GM12872 (cell line): ENCODE results near the gene CACNA1G.

Experiments used
- TF ChIP-seq, protein P1 (sequence below): IDR thresholded peaks from 3 replicates; pipeline ENCODE4 v1.5.1; 2011; ENCODE audit warnings: low read depth, mild to moderate bottlenecking, low read length, moderate library complexity; ENCODE audit not compliant: insufficient read depth

CACNA1G gene

DNA sequence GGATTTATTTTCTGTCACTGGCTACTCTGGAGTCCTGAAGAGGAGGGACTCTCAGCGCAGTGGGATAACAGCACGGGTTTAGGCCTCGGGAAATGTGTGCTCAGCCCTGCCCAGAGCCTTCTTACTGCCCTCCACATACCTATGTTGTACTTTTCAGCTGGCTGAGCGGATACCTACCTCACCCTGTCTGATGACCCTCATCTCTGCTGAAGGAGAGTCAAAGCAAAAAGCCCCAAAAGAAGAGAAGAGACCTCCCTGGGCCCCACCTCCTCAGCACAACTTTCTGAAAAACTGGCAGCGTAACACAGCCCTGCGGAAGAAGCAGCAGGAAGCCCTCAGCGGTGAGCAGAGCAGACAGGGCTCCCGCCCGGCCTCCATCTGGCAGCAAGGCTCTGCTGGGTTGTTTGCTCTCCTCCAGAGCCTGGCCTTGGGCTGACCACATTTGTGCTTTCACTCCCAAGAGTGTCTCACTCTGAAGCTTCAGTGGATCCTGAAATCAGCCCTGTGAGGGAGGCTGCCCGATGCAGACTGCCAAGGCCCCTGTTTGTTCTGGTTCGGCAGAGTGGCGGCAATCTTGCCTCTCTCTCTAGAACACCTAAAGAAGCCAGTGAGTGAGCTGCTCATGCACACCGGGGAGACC, 42.0 kb upstream of the CACNA1G start:
- TF ChIP-seq, protein P1, sequence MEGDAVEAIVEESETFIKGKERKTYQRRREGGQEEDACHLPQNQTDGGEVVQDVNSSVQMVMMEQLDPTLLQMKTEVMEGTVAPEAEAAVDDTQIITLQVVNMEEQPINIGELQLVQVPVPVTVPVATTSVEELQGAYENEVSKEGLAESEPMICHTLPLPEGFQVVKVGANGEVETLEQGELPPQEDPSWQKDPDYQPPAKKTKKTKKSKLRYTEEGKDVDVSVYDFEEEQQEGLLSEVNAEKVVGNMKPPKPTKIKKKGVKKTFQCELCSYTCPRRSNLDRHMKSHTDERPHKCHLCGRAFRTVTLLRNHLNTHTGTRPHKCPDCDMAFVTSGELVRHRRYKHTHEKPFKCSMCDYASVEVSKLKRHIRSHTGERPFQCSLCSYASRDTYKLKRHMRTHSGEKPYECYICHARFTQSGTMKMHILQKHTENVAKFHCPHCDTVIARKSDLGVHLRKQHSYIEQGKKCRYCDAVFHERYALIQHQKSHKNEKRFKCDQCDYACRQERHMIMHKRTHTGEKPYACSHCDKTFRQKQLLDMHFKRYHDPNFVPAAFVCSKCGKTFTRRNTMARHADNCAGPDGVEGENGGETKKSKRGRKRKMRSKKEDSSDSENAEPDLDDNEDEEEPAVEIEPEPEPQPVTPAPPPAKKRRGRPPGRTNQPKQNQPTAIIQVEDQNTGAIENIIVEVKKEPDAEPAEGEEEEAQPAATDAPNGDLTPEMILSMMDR = no peak

DNA sequence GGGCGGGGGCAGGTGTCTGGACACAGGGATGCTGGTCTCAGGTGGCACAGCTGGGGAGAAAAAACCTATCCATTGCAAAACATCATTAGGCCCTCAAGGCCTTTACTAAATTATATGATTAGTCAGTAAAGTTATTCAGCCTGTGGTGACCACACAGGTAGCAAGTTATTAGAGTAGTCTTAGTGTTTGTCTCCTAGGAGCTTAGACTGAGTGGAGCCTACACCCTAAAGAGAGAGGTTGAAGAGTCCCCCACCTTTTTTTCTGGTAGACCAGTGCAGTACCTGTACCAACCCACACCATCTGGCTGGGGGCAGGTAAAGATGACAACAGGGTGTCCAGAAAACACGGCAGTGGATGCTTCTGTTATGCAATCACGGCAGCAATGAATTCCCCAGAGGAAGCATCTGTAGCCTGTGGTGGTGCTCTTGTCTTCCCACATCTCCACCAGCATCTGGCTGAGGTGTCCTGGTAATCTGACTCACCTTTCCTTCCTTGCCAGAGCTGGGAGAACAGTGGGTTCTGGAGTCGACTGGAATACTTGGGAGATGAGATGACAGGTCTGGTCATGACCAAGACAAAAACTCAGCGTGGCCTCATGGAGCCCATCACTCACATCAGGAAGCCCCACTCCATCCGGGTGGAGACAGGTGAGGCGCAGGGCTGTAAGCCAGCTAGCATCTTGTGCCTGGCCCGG, 41.2 kb upstream of the CACNA1G start:
- TF ChIP-seq, protein P1 = no peak

DNA sequence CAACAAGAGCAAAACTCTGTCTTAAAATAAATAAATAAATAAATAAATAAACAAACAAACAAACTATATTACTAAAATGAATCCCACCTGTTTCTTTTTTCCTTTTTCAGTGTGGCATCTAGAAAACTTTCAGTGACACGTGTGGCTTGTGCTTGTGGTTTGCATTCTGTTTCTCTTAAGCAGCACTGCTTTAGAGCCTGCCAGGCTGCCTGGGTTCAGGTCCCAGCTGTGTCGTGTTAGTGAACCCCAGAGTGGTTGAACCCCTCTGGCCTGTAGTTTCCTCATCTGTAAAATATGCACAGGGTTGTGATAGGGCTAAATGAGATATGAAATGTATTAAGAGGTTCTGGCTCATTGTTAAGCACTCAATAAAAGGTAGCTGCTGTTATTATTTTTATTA, 40.0 kb upstream of the CACNA1G start:
- TF ChIP-seq, protein P1 = no peak

DNA sequence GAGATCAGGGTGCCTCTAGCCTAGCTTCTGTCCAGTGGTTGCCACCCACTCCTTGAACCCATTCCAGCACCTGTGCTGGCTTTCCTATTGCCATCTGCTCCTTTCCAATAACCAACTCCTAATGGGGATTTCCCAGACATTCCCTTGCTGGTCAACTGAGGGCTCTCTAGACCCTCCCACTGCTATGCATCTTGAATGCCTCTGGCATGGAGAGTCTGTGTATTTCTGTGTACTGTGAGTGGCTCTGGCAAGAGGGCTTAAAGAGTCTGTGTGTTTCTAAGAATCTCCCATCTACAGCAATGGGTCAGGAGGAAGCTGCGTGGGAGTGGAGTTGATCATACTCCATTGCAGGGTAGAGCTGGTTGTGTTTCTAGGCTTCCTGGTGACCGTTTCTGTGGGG, 39.0 kb upstream of the CACNA1G start:
- TF ChIP-seq, protein P1 = no peak

DNA sequence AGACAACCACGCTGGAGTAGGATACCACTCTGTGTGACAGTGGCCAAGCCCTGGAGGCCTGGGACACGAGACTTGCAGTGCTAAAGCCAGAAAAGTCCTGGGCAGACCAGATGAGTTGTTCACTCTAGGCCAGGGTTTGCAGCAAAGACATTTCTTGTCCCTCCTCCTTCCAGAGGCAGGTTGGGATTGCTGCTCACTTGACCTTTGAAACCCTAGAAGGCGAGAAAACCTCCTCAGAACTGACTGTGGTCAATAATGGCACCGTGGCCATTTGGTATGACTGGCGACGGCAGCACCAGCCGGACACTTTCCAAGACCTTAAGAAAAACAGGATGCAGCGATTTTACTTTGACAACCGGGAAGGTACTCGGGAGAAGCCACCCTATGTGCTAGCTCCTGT, 37.7 kb upstream of the CACNA1G start:
- TF ChIP-seq, protein P1 = no peak

DNA sequence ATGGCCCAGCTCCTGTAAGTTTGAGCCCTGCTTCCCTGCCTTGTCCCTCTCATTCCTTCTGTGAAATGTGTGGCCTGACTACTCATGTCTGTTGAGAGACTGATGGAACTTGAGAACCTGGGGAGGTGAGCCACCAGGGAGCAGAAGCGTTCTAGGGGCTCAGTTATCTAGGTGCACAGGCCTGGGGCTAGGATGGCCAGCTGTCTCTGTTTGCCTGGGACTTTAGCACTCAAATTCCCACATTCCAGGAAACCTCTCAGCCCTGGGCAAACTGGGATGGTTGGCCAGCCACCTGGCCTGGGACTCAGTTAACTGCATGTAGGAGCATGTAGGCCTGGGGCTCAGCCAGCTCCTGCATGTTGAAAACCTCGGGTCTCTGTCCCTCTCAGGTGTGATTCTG, 37.3 kb upstream of the CACNA1G start:
- TF ChIP-seq, protein P1 = no peak

DNA sequence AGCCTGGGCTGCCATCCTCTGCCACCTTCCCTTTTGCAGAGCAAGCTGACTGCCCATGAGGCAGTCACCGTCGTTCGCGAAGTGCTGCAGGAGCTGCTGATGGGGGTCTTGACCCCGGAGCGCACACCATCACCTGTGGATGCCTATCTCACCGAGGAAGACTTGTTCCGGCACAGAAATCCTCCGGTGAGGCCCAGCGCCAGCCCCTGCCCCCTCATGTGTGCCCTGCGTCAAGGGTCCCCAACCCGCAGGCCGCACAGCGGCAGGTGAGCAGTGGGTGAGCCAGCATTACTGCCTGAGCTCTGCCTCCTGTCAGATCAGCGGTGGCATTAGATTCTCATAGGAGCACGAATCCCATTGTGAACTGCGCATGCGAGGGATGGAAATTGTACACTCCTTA, 35.7 kb upstream of the CACNA1G start:
- TF ChIP-seq, protein P1 = no peak
